ENCODE data around the gene TRIM29.
A peak's percentile ranks its signal among the peaks of the same experiment; 100 is the strongest.
"Not testable (repeated sequence)": the region's sequence is repeated elsewhere in the genome, so short reads cannot be mapped to it uniquely, and the experiment has no call there.

Gene TRIM29, protein sequence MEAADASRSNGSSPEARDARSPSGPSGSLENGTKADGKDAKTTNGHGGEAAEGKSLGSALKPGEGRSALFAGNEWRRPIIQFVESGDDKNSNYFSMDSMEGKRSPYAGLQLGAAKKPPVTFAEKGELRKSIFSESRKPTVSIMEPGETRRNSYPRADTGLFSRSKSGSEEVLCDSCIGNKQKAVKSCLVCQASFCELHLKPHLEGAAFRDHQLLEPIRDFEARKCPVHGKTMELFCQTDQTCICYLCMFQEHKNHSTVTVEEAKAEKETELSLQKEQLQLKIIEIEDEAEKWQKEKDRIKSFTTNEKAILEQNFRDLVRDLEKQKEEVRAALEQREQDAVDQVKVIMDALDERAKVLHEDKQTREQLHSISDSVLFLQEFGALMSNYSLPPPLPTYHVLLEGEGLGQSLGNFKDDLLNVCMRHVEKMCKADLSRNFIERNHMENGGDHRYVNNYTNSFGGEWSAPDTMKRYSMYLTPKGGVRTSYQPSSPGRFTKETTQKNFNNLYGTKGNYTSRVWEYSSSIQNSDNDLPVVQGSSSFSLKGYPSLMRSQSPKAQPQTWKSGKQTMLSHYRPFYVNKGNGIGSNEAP

DNA sequence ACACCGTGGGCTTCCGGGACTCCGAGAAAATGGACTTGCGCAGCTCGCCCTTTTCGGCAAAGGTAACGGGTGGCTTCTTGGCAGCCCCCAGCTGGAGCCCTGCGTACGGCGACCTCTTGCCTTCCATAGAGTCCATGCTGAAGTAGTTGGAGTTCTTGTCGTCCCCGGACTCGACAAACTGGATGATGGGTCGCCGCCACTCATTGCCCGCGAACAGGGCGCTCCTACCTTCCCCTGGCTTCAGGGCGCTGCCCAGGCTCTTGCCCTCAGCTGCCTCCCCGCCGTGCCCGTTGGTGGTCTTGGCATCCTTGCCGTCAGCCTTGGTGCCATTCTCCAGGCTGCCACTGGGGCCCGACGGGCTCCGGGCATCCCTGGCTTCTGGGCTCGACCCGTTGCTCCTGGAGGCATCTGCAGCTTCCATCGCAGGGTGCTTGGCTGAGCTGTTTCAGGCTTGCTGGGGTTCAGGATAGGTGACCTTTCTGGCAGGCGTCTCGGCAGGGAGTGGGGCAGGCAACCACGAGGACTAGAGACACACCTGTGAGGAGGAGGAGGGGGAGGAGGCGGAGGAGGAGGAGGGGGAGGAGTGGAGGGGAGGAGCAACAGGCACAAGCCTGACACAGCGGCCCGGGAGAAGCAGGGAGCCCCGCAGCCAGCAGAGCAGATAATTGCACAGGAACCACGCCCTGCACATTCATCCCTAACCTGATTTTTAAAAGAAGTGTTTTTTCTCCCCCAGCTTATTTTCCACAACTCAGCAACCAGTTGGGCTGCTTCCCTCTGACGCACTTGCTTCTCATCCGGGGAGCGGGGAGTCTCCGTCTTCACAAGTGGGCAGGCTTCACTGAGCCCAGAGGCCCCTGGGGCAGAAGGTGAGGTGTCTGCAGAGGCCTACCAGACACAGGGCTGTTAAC, at the start of gene TRIM29:
TRIM29 (minus strand) TSS at position 503 of the 911 bp plus-strand sequence; CDS start at position 421, 82 bp downstream.
- no peak for DNase-seq

DNA sequence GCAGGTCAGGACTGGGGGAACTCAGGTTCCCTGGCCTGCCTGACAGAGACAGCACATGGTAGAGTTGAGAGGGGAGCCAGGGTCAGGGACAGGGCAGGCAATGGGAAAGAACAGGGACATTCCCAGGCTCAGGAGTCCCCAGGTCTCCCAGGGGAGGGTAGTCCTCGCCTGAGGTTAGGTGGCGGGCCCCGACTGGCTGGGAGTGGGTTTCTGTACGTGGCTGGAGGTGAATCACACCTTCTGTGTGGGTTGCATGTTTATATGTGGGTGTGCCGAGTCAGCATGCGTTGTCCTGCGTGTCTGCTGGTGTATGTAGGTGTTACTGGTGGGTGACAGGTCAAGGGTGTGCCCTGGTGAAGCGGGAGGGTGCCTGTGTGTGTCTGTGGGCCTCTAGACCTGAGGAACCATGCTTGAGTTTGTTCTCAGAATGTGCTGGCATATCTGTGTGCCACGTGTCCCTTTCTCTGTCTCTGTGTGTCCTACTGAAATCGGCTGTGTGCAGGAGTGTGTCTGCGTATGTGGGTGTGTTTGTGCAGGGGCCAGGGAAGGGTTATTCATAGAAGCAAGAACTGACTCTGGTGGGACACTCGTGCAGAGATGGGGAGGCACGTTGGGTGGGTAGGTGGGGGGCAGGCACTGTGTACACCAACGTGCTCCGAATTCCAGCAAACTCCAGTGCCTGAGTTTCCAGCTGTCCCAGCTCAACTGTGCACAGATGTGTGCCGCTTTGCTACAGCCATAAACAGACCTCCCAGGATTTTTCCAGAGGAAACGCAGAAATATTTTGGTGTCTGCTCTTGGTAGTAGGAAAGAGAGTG, 49.1 kb upstream of the TRIM29 start:
- DNase-seq = peak; percentile 51

DNA sequence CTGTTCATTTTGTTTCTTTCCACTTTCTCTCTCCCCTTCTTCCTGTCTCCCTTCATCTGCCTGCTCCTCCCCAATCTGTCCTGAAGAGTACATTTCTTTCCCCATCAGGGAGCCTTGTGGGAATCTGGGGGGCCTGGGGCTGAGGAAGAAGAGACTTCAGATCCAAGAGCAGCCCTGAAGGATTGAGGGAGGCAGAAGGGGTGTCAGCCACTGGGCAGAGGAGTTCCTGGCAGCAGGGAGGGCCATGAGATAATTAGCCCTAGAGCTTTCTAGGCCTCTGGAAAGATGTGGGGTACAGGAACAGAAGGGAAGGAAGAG, 48.5 kb upstream of the TRIM29 start:
- DNase-seq = no peak

DNA sequence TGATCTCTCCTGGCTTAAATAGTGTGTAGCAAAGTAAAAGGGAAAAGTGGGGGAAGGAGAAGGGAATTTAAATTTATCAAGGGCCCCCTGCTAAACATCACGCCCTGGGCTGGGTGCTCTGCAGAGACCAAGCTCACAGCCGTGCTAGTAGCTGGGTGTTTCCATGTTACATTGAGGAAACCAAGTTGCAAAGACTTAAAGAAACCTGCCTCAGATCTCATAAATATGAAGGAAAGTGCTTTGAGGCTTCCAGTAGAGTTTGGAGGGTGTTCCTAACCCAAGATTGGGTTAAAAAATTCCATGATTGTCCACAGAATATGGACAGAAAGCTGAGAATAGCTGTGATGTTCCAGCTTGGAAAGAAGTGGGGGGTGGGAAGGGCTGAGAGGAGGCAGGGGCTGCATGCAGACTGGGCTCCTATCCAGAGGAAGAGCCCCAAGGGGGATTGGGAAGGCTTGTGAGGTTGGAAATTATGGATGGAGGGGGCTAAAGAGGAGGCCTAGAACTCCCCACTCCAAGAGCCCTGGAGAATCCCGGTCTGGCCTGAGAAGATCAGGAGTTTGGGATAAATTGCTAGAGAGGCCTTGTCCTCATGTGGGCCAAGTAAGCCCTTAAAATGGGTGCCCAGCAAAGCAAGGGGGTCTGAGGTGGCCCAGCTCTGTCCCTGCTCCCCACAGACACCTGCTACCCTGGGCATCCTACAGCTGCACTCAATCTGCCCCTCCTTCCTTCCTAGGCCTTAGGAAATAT, 48.0 kb upstream of the TRIM29 start:
- DNase-seq = peak; percentile 33

DNA sequence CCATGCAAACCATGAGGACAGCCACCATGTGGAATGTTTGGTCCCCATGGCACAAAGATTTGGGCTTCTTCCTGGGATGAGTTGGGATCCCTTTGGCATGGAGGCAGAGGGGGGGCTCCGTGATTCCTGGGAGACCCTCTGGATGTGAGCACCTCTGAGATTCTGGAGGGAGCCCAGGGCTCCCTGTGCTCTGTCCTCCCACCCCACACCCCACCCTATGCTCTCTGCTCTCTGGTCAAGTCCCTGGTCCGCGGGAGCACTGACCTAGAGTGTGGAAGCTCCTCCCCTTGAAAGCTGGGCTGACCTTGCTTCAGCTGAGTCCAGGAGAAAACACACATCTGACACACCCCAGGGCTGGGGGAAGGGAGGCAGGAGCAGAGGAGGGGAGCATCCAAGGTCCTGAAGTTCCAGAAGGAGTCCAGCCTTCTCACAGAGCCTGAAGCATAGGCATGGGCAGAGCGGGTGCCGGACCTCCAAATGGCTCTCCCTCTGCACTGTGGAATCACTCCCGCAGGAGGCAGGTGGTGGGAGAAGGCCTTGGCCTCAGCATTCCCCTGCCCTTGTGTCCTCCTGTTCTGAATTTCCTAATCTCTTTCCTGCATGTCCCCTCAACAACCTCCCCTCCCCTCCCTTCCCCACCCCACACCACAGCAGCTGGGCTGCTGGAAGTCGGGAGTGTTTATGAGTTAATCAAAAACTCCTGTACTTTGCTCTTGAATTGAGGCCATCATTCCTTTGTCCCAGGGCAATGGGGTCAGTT, 47.2 kb upstream of the TRIM29 start:
- DNase-seq = peak; percentile 44

DNA sequence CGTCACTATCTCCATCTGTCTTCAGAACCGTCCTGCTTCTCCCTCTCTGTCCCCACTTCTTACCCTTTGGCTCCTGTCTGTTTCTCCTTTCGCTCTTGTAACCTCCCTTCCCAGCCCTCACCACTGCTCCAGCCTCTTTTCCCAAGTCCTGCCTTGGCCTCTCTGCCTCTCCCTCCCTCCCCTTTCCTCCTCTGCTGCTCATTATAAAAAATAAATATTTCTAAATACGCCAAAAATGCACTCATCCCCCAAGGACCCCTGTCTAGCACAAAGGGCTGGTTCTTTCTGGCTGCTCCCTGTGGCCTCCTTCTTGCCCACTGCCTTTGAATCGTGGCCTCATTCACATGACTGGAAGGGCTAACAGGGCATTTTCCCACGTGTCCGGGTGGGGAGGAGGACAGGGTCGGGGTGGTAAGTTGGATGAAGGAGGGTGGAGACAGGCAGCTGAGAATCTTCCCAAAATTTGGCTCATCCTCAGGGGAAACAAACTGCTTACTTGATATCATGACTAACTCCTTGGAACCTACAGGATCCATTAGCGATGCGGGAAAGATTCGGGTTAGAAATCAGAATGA, 46.5 kb upstream of the TRIM29 start:
- no peak for DNase-seq

DNA sequence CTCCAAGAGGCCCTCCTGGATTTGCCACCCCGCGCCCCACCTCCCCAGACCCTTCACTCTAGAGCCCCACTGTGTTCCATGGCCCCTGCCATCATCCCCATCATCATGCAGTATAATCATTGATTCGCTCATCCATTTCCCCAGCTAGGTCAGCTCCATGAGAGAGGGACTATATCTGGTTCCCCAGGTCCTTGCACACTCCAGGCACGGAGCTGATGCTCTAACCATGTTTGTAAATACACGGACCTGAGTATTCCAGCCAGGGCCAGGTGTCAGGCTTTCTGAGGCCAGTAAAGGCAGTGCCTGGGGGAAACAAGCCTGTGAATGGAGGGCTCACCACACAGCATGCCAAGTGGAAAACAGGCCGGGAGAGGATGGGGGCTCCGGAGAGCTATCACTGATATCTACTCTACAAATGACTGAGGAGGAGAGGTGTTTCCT, 45.8 kb upstream of the TRIM29 start:
- DNase-seq = no peak

DNA sequence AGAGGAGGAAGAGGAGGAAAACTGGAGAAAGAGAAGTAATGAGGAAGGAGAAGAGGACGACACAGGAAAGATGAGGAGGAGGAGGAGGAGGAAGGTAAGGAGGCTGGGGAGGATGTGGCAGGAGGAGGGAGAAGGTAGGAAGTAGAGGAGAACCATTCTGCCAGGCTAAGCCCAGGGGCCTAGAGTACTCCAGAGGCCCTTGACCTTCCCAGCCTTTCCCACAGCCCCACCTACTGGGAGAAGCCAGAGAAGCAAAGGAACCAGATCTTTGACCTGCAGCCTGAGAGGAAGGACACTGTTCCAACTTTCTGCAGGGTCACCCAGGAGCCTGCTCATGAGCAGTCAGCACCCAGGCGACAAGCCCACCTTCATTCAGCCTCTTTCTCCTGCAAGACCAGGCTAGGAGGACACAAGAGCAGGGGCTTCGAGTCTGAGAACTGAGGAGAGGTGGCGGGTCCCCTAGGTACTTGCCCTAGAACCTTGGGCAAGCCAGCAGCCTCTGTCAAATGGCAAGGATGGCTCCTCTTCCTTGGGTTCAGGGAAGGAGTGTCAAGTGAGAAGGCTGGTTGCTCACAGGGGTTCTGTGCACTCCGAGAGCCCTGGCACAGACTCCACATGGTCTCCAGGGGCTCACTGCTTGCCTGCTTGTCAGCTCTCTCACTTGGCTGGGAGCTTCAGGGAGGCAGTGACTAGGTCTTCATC, 45.0 kb upstream of the TRIM29 start:
- DNase-seq = no peak

DNA sequence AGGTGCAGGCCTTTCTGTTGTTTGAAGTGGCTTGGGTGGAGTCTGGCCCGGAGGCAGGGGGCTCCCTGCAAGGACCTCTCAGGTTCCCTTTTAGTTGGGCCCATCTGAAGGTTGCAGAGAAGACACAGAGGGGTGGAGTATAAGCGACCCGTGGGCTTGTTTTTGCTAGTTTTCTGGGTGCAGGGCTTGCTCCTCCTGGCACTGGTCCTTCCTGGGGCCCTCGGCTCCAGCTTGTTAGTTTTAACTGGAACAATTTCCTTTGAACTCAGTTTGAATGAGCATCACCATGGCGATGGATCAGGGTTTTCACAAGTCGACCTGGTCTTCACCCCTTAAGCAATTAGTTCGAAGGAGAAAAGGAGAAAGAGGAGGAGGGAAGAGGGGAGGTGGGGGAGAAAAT, 44.5 kb upstream of the TRIM29 start:
- DNase-seq = no peak

DNA sequence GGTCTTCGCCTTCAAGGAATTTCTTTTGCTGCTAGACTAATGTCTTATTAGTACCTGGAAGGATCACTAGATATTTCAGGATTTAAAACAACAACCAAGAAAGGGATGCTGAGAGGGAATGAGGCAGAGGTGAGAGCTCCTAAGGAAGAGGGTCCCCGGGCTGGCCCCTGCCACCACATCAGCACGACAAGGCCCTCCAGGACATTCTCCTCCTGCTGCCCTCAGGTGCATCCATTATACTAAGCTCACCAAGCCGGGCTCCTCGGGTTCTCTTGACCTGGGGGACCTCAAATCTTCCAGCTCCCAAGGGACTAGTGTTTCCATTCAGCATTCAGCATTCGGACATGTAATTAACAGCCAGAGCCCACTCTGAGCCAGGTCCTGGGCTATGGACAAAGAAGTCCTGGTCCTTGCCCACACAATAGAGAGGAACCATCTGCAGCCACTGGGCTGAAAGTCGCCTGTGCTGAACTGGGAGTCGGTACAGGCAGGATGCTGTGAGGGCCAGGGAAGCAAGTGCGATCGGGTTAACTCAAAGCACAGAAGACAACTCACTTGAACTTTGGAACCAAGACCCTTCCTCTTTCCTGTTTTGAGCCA, 43.6 kb upstream of the TRIM29 start:
- no peak for DNase-seq

DNA sequence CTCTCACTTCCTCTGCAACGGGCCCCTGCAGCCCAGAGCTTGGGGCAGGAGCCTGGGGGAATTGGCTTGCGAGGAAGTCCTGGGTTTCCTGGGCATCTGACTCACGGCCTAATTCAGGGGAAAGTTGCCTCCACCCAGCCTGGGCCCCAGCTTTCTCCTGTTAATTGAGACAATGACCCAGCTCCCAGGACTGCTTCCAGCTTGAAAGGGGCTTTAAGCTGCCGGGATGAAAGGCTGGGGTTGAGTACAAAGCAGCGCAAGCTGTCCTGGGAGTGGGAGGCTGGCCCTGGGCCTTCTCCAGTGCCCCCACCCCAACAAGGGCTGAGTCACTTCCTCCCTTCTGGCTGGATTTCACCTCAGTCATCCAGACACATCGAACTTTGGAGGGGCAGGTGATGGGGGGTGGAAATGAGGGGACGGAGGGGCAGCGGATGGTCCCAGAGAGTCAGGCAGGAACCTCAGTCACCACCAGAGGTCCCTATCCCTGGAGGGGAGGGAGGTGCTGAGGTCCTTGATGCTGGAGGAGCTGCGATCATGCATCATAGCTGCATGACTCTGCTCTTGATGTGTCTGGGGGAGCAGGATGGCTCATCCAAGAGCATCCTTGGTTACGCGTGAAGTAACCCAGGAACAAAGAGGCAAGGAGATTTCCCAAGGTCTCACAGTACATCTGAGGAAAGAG, 42.8 kb upstream of the TRIM29 start:
- peak; percentile 77 for DNase-seq

DNA sequence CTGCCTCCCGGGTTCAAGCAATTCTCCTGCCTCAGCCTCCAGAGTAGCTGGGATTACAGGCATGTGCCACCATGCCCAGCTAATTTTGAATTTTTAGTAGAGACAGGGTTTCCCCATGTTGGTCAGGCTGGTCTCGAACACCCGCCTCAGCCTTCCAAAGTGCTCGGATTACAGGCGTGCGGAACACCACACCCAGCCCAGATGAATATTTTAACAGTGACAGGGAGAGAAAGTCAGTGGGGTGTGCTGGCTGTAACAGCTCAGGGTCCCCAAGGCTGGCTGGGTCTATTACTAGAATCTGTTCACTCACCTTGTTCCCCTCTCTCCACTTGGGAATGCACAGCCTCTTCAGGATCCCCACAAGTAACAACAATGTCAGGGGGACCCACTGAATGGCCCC, 42.1 kb upstream of the TRIM29 start:
- not testable (repeated sequence) for DNase-seq

DNA sequence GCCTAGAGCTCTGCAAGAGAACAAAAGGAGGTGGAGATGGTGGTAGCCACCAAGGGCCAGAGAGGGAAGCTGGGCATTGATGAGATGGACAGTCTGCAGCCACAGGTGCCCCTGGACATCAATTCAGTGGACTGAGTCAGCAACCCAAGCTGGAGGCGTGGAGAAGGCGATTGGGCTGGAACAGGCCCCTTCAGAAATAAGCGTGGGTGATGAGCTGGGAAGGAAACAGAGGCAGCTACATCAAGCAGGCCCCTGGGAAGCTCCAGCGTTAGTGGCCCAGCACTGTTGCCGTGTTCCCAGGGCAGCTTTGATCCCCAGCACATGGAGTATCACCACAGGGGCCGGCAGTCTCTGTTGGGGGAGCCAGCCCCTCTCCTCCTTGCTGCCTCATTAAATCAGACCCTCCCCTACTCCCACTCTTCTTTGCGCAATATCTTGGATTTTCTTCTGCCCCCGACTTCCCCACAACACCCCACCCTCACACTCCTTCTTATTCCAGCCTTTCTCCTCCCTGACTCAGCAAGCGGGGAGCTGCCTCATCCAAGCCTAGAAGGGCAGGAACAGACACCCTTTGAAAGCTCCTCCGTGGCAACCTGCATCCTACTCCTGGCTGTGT, 41.3 kb upstream of the TRIM29 start:
- DNase-seq = no peak

DNA sequence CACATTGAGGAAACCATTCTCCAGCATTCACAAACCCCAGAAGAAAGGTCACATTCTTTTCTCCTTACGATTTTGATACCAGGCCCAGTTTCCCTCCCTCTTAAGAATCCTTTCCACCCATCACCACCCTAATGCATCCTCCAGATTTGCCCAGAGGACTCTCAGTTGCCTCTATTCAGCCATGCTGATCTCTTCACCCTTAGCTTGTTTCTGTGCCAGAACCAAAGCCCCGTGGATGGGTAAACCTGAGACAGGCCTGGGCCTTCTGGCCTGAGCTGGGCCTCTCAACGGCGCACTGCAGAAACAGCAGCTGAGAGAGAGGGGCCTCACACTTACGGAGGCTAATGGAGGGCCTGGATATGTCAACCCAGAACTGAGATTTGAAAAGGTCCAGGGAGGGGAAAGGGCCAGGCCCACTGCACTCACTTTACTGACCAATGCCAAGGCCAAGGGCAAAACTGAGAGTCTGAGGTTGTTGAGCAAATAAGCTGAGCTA, 40.7 kb upstream of the TRIM29 start:
- DNase-seq = peak; percentile 29

DNA sequence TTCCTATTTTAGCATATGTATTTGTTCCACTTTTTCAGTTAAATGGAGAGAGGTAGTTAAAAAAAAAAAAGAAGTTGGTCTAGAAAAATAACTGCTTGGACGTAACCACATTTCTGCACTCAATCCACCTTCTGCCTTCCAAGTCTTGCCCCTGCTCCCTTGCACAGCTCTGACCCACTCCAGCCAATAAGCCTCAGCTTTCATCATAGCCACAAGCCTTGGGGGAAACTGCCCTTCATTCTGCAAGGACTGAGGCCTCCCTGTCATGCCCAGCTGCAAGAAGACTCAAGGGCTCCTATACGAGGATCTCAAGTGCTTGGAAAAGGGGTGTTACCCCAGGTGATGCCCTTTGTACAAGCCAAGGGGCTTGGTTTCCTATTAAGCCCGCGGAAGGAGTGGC, 37.0 kb upstream of the TRIM29 start:
- no peak for DNase-seq

DNA sequence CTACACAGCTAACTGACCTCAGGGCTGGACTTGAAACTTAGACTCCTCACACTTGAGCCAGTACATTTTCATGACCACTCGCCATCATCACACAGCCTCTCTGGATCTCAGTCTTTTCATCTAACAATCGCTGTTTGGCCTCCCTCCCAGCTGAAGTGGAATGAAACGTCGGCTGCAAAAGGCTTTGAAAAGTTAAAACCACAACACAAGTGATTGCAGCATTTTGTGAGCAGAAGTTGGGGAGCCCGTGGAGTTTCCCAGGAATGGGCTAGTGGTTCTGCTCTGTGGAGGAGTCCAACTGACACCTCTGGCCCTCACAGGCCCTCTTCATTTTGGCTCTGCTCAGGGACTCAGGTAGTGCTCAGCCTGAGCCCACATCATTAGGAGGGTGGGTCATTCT, 35.9 kb upstream of the TRIM29 start:
- no peak for DNase-seq

DNA sequence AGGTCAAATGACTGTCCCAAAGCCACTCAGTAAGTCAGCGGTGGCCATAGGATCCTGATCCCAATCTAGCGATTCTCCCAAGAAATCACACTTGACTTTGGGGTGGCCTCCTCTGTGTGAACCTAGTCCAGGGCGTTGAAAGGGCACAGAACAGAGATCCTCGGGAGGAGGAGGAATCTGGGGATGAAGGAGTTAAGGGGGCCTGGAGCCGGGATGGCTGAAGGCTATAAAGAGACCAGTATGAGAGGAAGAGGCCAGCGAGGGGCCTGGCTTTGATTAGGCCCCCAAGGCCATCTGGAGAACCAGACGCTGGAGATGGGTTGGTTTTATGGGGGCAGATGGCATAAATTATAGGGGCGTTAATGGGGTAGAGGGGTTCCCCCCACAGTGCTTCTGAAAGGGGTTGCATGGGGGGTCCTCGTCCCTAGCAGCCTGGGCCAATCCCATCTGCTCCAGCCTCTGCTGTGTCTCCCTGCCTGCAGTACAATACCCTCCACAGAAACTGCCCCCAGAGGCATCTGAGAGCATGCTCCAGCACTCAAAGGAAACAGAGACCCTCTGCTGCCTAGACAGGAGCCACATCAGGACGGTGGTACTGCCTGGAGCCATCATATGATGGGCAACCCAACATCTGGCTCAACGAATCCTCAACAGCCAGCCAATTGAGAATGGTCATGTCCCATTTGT, 35.2 kb upstream of the TRIM29 start:
- no peak for DNase-seq

All from fibroblast of skin of right biceps (primary cell).